Measurements from ENCODE around the gene SEZ6L2. TPM values are rescaled to one million over a fixed set of nuclear protein-coding genes. Genes with fewer than 3 reads are reported as not detected.

The SEZ6L2 gene
- total and polyA plus RNA-seq, 9 of the 15 experiments (the other 6 are each of a cell fraction or from before 2014, with no cell fraction given) = 0.10 to 2.1 (median 0.72) TPM

GRCh38 chr16:29892458-29892813 is 6.9 kb downstream of the SEZ6L2 start:
- no peak overlapping the region for H3K4me3 ChIP-seq
- H3K9me3 ChIP-seq (replicated peaks; ENCODE audit: control insufficient read depth, insufficient read depth, low read depth, low read length) = no peaks in the 10 kb centered on the region
- intact Hi-C loops (cut with micrococcal nuclease) = no loop called here
- DNase-seq (ENCODE audit: extremely low read depth in 1 of 4, low spot score in 3 of 4) (no peak), ATAC-seq (no peak), FAIRE-seq (no peak)
- POLR2A ChIA-PET = no interaction called here
- in situ Hi-C loops (cut with MboI) = no loop called here
- CTCF ChIA-PET (ENCODE audit: low intra/inter-chr PET ratio) = no interaction called here
- peaks cover 17 to 33% of the 10 kb centered on the region in 2 experiments; a peak in 4 of 5 replicates for H3K27me3 ChIP-seq (ENCODE audit: control insufficient read depth in 2 of 2, insufficient read depth in 2 of 2, low read length in 2 of 2)
- 0 out of 2 replicates have a peak, but pooled peaks cover 4% of the 10 kb centered on the region for H4K20me1 ChIP-seq (replicated peaks; ENCODE audit: control insufficient read depth, insufficient read depth, low read length)
- peak overlapping the region in 1 of 2 experiments; percentile 61; a peak in 1 of 4 replicates for H3K9ac ChIP-seq (ENCODE audit: insufficient read depth in 1 of 2, low read depth in 2 of 2, low read length in 2 of 2)
- no peak overlapping the region for H3K4me2 ChIP-seq (ENCODE audit: insufficient read depth, low read length)
- H2AFZ ChIP-seq (ENCODE audit: low read depth, low read length) = no peak overlapping the region
- H3K36me3 ChIP-seq (ENCODE audit: control insufficient read depth, insufficient read depth, low read length) = no peaks in the 10 kb centered on the region
- H3K4me1 ChIP-seq (replicated peaks in 1 of 2; ENCODE audit: control insufficient read depth in 2 of 2, insufficient read depth in 2 of 2, low read length in 2 of 2) = peaks cover 0 to 7% of the 10 kb centered on the region in 2 experiments; a peak in 2 of 5 replicates
- H3K9me1 ChIP-seq (ENCODE audit: control insufficient read depth, insufficient read depth, low read length) = no peaks in the 10 kb centered on the region
- WGBS (ENCODE audit: insufficient coverage, low coverage, missing lambda C conversion rate) = 38% methylated on average over 6 of the region's 6 CpGs
- H3K27ac ChIP-seq (ENCODE audit: extremely low read depth, low read depth, low read length) = no peak overlapping the region
- TF ChIP-seq RBM25 (IDR thresholded peaks at IDR 0.05; ENCODE audit: low read depth, low read length, severe bottlenecking) (no peak), CREBBP (IDR thresholded peaks at IDR 0.05; ENCODE audit: low read depth, low read length) (no peak), POLR2H (tag; IDR thresholded peaks at IDR 0.05; ENCODE audit: low read depth) (no peak), POLR2G (IDR thresholded peaks at IDR 0.05; ENCODE audit: low read depth, low read length) (no peak), RBM14 (IDR thresholded peaks at IDR 0.05; ENCODE audit: borderline replicate concordance, insufficient read depth, low read depth, low read length) (no peak), SMARCA5 (IDR thresholded peaks at IDR 0.05) (no peak), BRF2 (IDR thresholded peaks at IDR 0.05; ENCODE audit: borderline replicate concordance, insufficient read depth, insufficient read length) (no peak), NR2C1 (IDR thresholded peaks at IDR 0.05) (no peak), NR2C1 (tag; IDR thresholded peaks at IDR 0.05) (no peak)
- H3K79me2 ChIP-seq (ENCODE audit: control insufficient read depth, insufficient read depth, low read length) = no peaks in the 10 kb centered on the region
- no TSS peak for BruUV-seq (replicated peaks)

Measured in K562 (cell line).